Measurements from ENCODE around the gene CRIM1.

CRIM1 gene

GRCh38 chr2:36373149-36373926 lies 17.8 kb downstream of the CRIM1 start:
- H3K27me3 ChIP-seq = peaks cover 25% of the 10 kb centered on the region
- no peaks in the 10 kb centered on the region for H3K36me3 ChIP-seq
- H3K4me3 ChIP-seq (ENCODE audit: low read depth in 1 of 2, low read length in 1 of 2) = no peak overlapping the region
- no peaks in the 10 kb centered on the region for H3K9me3 ChIP-seq
- H3K27ac ChIP-seq = no peak overlapping the region
- H3K4me1 ChIP-seq (ENCODE audit: control insufficient read depth in 1 of 2, insufficient read depth in 1 of 2, low read depth in 1 of 2, low read length in 1 of 2) = no peaks in the 10 kb centered on the region
- TF ChIP-seq CTCF (IDR thresholded peaks at IDR 0.05) = no peak

DNA sequence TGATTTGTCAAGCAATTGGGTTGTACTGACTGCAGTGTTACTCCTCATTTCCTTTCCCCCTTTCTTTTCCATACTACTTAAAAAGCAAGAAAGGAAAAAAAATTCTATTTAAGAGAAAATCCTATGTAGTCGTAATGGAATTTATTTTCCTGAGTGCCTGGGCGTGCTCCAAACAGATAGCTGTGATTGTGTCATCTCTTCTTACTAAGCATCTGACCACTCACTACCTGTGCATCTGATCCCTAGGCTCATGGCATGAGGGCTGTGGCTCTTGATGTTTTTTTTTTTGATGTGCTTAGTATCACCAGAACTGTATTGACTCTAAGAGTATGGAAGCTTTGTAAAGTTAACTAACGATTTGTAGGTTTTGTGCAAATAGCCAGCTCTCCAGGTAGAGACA lies 19.0 kb downstream of the CRIM1 start:
- Histone ChIP-seq H3K4me3 (ENCODE audit: low read depth in 1 of 2, low read length in 1 of 2) (no peak overlapping the region), H3K4me1 (ENCODE audit: control insufficient read depth in 1 of 2, insufficient read depth in 1 of 2, low read depth in 1 of 2, low read length in 1 of 2) (no peaks in the 10 kb centered on the region), H3K27me3 (peaks cover 25% of the 10 kb centered on the region), H3K9me3 (no peaks in the 10 kb centered on the region), H3K36me3 (no peaks in the 10 kb centered on the region), H3K27ac (no peak overlapping the region)
- no peak for TF ChIP-seq CTCF (IDR thresholded peaks at IDR 0.05)

GRCh38 chr2:36376319-36376765 lies 20.8 kb downstream of the CRIM1 start:
- H3K4me1 ChIP-seq (ENCODE audit: control insufficient read depth in 1 of 2, insufficient read depth in 1 of 2, low read depth in 1 of 2, low read length in 1 of 2) = no peaks in the 10 kb centered on the region
- no peaks in the 10 kb centered on the region for H3K36me3 ChIP-seq
- no peak overlapping the region for H3K4me3 ChIP-seq (ENCODE audit: low read depth in 1 of 2, low read length in 1 of 2)
- no peak for TF ChIP-seq CTCF (IDR thresholded peaks at IDR 0.05)
- peaks cover 25% of the 10 kb centered on the region for H3K27me3 ChIP-seq
- H3K27ac ChIP-seq = no peak overlapping the region
- H3K9me3 ChIP-seq = no peaks in the 10 kb centered on the region

- H3K27me3 ChIP-seq = peaks cover 25% of the 10 kb centered on the region
- H3K4me1 ChIP-seq (ENCODE audit: control insufficient read depth in 1 of 2, insufficient read depth in 1 of 2, low read depth in 1 of 2, low read length in 1 of 2) = no peaks in the 10 kb centered on the region
- H3K36me3 ChIP-seq = no peaks in the 10 kb centered on the region
- no peaks in the 10 kb centered on the region for H3K9me3 ChIP-seq
- no peak for TF ChIP-seq CTCF (IDR thresholded peaks at IDR 0.05)
- no peak overlapping the region for H3K27ac ChIP-seq
- no peak overlapping the region for H3K4me3 ChIP-seq (ENCODE audit: low read depth in 1 of 2, low read length in 1 of 2)
Observed at GRCh38 chr2:36376992-36377738, 21.6 kb downstream of the CRIM1 start.

- no peaks in the 10 kb centered on the region for H3K9me3 ChIP-seq
- no peaks in the 10 kb centered on the region for H3K36me3 ChIP-seq
- H3K4me1 ChIP-seq (ENCODE audit: control insufficient read depth in 1 of 2, insufficient read depth in 1 of 2, low read depth in 1 of 2, low read length in 1 of 2) = no peaks in the 10 kb centered on the region
- TF ChIP-seq CTCF (IDR thresholded peaks at IDR 0.05) = no peak
- no peak overlapping the region for H3K27ac ChIP-seq
- H3K4me3 ChIP-seq (ENCODE audit: low read depth in 1 of 2, low read length in 1 of 2) = no peak overlapping the region
- peaks cover 13% of the 10 kb centered on the region for H3K27me3 ChIP-seq
Observed at GRCh38 chr2:36379710-36380448, 24.3 kb downstream of the CRIM1 start.

Measured in neutrophil (primary cell).